ENCODE measurements around the gene CCDC12.

DNA sequence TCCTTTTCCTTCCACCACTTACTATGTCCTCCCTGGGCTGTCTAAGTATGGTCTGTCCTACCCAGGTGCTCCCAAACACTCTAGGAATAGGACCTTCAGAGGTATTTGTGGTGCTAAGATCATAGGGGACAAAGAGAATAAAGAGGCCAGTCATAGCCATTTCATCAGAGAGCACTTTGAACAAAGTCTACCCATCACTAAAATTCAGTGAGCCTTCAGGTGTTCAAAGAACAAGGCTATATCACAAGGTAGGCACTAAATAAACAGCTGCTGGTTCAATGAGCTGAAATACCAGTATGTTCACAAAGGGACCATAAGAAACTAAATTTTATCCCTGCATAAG, 41.7 kb upstream of the CCDC12 start:
- no peak for TF ChIP-seq CTCF (IDR thresholded peaks at IDR 0.05)
- no peak for TF ChIP-seq POLR2AphosphoS5 (IDR thresholded peaks at IDR 0.05; ENCODE audit: low read depth, low read length)
- no peak for TF ChIP-seq MXI1 (IDR thresholded peaks at IDR 0.05; ENCODE audit: low read depth, low read length)
- TF ChIP-seq MAX (IDR thresholded peaks at IDR 0.05; ENCODE audit: low read depth) = no peak
- no peak for TF ChIP-seq CHD2 (IDR thresholded peaks at IDR 0.05; ENCODE audit: low read length, partially characterized antibody)
- TF ChIP-seq TEAD4 (IDR thresholded peaks at IDR 0.05; ENCODE audit: borderline replicate concordance, insufficient read depth) = no peak
- no peak for TF ChIP-seq GABPA (IDR thresholded peaks at IDR 0.05; ENCODE audit: low read depth)
- TF ChIP-seq RCOR1 (IDR thresholded peaks at IDR 0.05; ENCODE audit: low read length) = no peak
- TF ChIP-seq FOXM1 (IDR thresholded peaks at IDR 0.05; ENCODE audit: low read depth) = no peak
- TF ChIP-seq EZH2phosphoT487 (IDR thresholded peaks at IDR 0.05; ENCODE audit: borderline replicate concordance, low read depth) = no peak
- TF ChIP-seq EP300 (IDR thresholded peaks at IDR 0.05; ENCODE audit: borderline replicate concordance in 1 of 2, low read depth in 1 of 2, low read length in 1 of 2) = no peak

Measured in SK-N-SH (cell line).